ENCODE results near the gene OCIAD1. TPM values are rescaled to one million over a fixed set of nuclear protein-coding genes. Genes with fewer than 3 reads are reported as not detected.

The OCIAD1 gene
- total and polyA plus RNA-seq, 2 of the 13 experiments (the other 11 are each of a cell fraction or from before 2014, with no cell fraction given) = 67.3 to 74.9 TPM

- H3K9ac ChIP-seq (ENCODE audit: insufficient read depth, low read depth, low read length) = no peak overlapping the region
- CTCF ChIA-PET (ENCODE audit: low intra/inter-chr PET ratio, low total read pairs) = no interaction called here
- no peaks in the 10 kb centered on the region for H3K36me3 ChIP-seq (replicated peaks in 1 of 2; ENCODE audit: control insufficient read depth in 1 of 2, insufficient read depth in 2 of 2, low read length in 2 of 2)
- no peak for TF ChIP-seq ZNF850 (CRISPR knock-in tag; conservative IDR thresholded peaks at IDR 0.05)
- TF ChIP-seq ZFP41 (CRISPR knock-in tag; IDR thresholded peaks at IDR 0.05; ENCODE audit: borderline replicate concordance) = no peak
- peak; percentile 46 for TF ChIP-seq STAG1 (CRISPR knock-in tag; IDR thresholded peaks at IDR 0.05)
- peak; percentile 52 for TF ChIP-seq CTCF (CRISPR knock-in tag; IDR thresholded peaks at IDR 0.05)
- DNase-seq (ENCODE audit: low spot score) (no peak), ATAC-seq (no peak), FAIRE-seq (no peak)
- peaks cover 23% of the 10 kb centered on the region for H3K79me2 ChIP-seq (ENCODE audit: insufficient read depth, low read length)
- intact Hi-C loops (cut with micrococcal nuclease; ENCODE audit: unreplicated experiment) (loop anchor here (2.0 to 10.0 kb wide), 4 partner anchors 160 to 437 kb away; partner anchors contain the start of gene SLAIN2), in situ Hi-C loops (cut with HindIII; ENCODE audit: extremely low pct_ligation_motif_present, low pct_unique_long_range_greater_than_20kb) (loop anchor here (25.0 kb wide), 1 partner anchor 195 kb away; no protein-coding TSS in a partner anchor)
- no peaks in the 10 kb centered on the region for H3K9me3 ChIP-seq (ENCODE audit: low read length)
- H3K4me3 ChIP-seq (replicated peaks in 1 of 3; ENCODE audit: insufficient read depth in 1 of 3, low read depth in 2 of 3, low read length in 3 of 3) = peak overlapping the region in 2 of 3 experiments; percentile 96 to 98; a peak in 3 of 6 replicates
- no peak overlapping the region for H3K27ac ChIP-seq (ENCODE audit: extremely low read length, insufficient read depth, low read length)
- H3K27me3 ChIP-seq (ENCODE audit: control insufficient read depth in 1 of 2, insufficient read depth in 2 of 2, low read length in 2 of 2) = no peaks in the 10 kb centered on the region; a peak in 1 of 5 replicates
- 0 out of 2 replicates have a peak, but pooled peaks cover 3% of the 10 kb centered on the region for H4K20me1 ChIP-seq (ENCODE audit: insufficient read depth, low read length)
- no TSS peak for BruUV-seq (replicated peaks)
- peaks cover 35% of the 10 kb centered on the region for H3K4me1 ChIP-seq (ENCODE audit: insufficient read depth, low read length)
- peak overlapping the region; percentile 27 for H2AFZ ChIP-seq (ENCODE audit: low read length)
- POLR2A ChIA-PET = no interaction called here
- peak overlapping the region; percentile 87 for H3K4me2 ChIP-seq (ENCODE audit: low read depth, low read length)
Measured at GRCh38 chr4:48781968-48782367, 48.9 kb upstream of the OCIAD1 start.

- FAIRE-seq (no peak), DNase-seq (ENCODE audit: low spot score) (no peak), ATAC-seq (no peak)
- BruUV-seq (replicated peaks) = no TSS peak
- Histone ChIP-seq H3K9me3 (ENCODE audit: low read length) (no peaks in the 10 kb centered on the region), H3K36me3 (replicated peaks in 1 of 2; ENCODE audit: control insufficient read depth in 1 of 2, insufficient read depth in 2 of 2, low read length in 2 of 2) (no peaks in the 10 kb centered on the region), H3K9ac (ENCODE audit: insufficient read depth, low read depth, low read length) (no peak overlapping the region), H3K27ac (ENCODE audit: extremely low read length, insufficient read depth, low read length) (no peak overlapping the region), H3K4me2 (ENCODE audit: low read depth, low read length) (no peak overlapping the region), H3K4me1 (ENCODE audit: insufficient read depth, low read length) (peaks cover 20% of the 10 kb centered on the region), H3K4me3 (replicated peaks in 1 of 3; ENCODE audit: insufficient read depth in 1 of 3, low read depth in 2 of 3, low read length in 3 of 3) (no peak overlapping the region), H4K20me1 (ENCODE audit: insufficient read depth, low read length) (no peaks in the 10 kb centered on the region), H3K79me2 (ENCODE audit: insufficient read depth, low read length) (no peaks in the 10 kb centered on the region), H2AFZ (ENCODE audit: low read length) (no peak overlapping the region), H3K27me3 (ENCODE audit: control insufficient read depth in 1 of 2, insufficient read depth in 2 of 2, low read length in 2 of 2) (no peaks in the 10 kb centered on the region)
- in situ Hi-C loops (cut with HindIII; ENCODE audit: extremely low pct_ligation_motif_present, low pct_unique_long_range_greater_than_20kb) (loop anchor here (25.0 kb wide), 1 partner anchor 198 kb away; no protein-coding TSS in a partner anchor), intact Hi-C loops (cut with micrococcal nuclease; ENCODE audit: unreplicated experiment) (loop anchor here (10.0 kb wide), 1 partner anchor 441 kb away; the partner anchor contains the start of gene SLAIN2)
- ChIA-PET POLR2A (no interaction called here), CTCF (ENCODE audit: low intra/inter-chr PET ratio, low total read pairs) (no interaction called here)
- TF ChIP-seq CEBPB (IDR thresholded peaks at IDR 0.05; ENCODE audit: borderline replicate concordance, low read depth, low read length) = peak; percentile 48
- TF ChIP-seq GATAD2A (CRISPR knock-in tag; IDR thresholded peaks at IDR 0.05) = peak; percentile 35; the same call in 1 of the 2 replicates
- TF ChIP-seq NFYB (CRISPR knock-in tag; IDR thresholded peaks at IDR 0.05) = no peak
- peak; percentile 46; the same call in 1 of the 2 replicates for TF ChIP-seq BCL6 (CRISPR knock-in tag; IDR thresholded peaks at IDR 0.05)
- TF ChIP-seq RXRB (CRISPR knock-in tag; IDR thresholded peaks at IDR 0.05; ENCODE audit: borderline replicate concordance) = 0 out of 2 replicates have a peak, but pooled peaks have one; percentile 45
- peak; percentile 97 for TF ChIP-seq RARA (CRISPR knock-in tag; IDR thresholded peaks at IDR 0.05)
- 0 out of 2 replicates have a peak, but pooled peaks have one; percentile 16 for TF ChIP-seq HMG20A (CRISPR knock-in tag; IDR thresholded peaks at IDR 0.05; ENCODE audit: borderline replicate concordance)
- TF ChIP-seq HNF4A (CRISPR knock-in tag; IDR thresholded peaks at IDR 0.05) = peak; percentile 69
- no peak for TF ChIP-seq ZNF816 (CRISPR knock-in tag; IDR thresholded peaks at IDR 0.05; ENCODE audit: borderline replicate concordance)
- no peak for TF ChIP-seq TEF (CRISPR knock-in tag; IDR thresholded peaks at IDR 0.05)
- TF ChIP-seq ZNF275 (CRISPR knock-in tag; IDR thresholded peaks at IDR 0.05; ENCODE audit: borderline replicate concordance) = no peak
- peak; percentile 50; the same call in 1 of the 2 replicates for TF ChIP-seq RXRA (CRISPR knock-in tag; IDR thresholded peaks at IDR 0.05)
- peak; percentile 52; the same call in 1 of the 2 replicates for TF ChIP-seq ZNF460 (CRISPR knock-in tag; IDR thresholded peaks at IDR 0.05; ENCODE audit: borderline replicate concordance)
Measured at GRCh38 chr4:48785302-48785701, 45.6 kb upstream of the OCIAD1 start.
